WI38 (cell line): ENCODE measurements around the gene CCSER1.
"Not testable (repeated sequence)": the region's sequence is repeated elsewhere in the genome, so short reads cannot be mapped to it uniquely, and the experiment has no call there.

ENCODE experiments used
- H3K4me3 ChIP-seq: 2 replicates; pipeline ENCODE4 v1.5.1; 2011; ENCODE audit warnings: low read depth, mild to moderate bottlenecking, control low read depth, low read length
- CTCF ChIP-seq: IDR thresholded peaks from 2 replicates; pipeline ENCODE4 v1.5.1; 2012; ENCODE audit warnings: low read depth, mild to moderate bottlenecking, control low read depth, low read length

The CCSER1 gene

DNA sequence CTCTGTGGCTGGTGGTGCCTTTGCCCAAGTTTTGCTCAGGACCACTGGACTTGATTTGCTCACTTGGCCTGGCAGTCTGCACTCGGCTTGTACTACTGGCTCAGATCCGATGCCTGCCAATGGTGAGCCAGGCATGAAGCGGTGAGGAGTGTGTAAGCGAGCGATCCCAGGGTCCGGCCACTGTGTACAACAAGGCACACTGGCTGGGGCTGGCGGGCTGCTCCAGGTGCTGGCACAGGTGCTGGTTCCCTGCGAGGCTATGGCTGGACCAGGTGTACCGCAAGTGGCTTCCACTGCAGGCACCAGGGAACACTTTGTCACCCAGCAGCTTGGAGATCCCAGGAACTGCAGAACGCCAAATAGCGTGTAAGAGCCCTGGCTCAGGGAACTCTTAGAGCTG lies 329.7 kb downstream of the CCSER1 start:
- no peak for TF ChIP-seq CTCF
- H3K4me3 ChIP-seq, result no peak overlapping the region

DNA sequence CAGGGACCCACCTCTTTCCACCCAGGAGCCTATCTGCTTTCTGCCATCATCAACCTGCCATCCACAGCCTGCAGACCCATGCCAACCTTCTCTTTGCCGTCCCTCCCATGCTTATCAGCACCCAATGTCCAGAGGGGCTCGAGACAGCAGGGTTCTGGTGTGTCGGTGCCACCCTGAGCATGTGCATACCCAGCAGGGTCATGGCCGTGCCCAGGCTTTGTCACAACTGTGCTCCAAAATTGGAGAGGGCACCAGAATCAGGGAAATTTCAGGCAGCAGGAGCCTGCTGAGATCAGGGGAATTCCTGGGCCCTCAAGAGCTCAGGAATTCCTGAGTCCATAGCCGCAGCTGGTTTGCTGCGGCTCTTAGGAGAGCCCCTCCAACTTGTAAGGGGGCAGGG lies 330.6 kb downstream of the CCSER1 start:
- H3K4me3 ChIP-seq, result no peak overlapping the region
- no peak for TF ChIP-seq CTCF

- TF ChIP-seq CTCF, result no peak
- H3K4me3 ChIP-seq, result no peak overlapping the region
These were observed 331.4 kb downstream of the CCSER1 start for GRCh38 chr4:90458576-90458975.

- TF ChIP-seq CTCF, result no peak
- no peak overlapping the region for H3K4me3 ChIP-seq
These were observed 347.3 kb downstream of the CCSER1 start for GRCh38 chr4:90474484-90474883.

DNA sequence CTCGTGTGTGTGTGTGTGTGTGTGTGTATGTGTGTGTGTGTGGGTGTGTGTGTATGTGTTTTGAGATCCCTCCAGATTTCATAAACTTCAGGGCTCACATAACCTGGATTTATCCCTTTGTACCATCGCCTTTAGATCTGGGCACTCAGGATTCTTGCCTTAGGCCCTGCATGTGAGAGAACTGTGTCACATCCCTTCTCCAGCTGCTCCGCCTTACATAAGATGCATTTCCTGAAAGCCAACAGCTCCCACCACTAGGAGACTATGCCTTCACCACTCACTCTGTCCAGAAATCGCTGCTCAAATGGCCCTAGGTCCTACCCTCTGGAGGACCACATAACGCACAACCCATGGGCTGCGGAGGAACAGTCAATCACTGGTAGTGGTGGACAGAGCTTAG lies 348.8 kb downstream of the CCSER1 start:
- no peak overlapping the region for H3K4me3 ChIP-seq
- TF ChIP-seq CTCF, result no peak

- TF ChIP-seq CTCF, result no peak
- no peak overlapping the region for H3K4me3 ChIP-seq
These were observed 349.4 kb downstream of the CCSER1 start for GRCh38 chr4:90476586-90476985.

- not testable (repeated sequence) for H3K4me3 ChIP-seq
These were observed 357.7 kb downstream of the CCSER1 start for GRCh38 chr4:90484894-90485293.

DNA sequence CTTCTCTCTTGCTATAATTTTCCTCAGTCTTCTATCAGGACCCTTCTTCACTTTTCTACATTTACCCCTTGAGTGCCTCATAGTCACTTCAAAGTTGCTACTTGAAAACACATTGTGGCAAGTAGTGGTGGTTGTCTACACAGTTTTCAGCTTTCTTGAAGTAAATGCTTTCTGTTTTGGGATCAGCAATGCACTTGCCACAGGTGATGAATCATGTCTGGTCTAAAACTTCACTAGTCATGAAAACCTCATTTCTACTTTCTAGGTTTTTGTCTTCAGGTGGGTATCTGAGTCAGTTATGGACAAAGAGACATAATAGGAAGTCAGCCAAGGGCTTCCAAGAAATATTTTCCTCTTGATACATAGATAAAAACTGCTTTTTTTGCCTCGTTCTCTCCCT lies 359.2 kb downstream of the CCSER1 start:
- no peak for TF ChIP-seq CTCF

More for the DNA sequence above, 359.2 kb downstream of the CCSER1 start:
- H3K4me3 ChIP-seq, result no peak overlapping the region
